ENCODE data around the gene LBH. TPM values are rescaled to one million over a fixed set of nuclear protein-coding genes. Genes with fewer than 3 reads are reported as not detected.

Gene LBH
- polyA plus RNA-seq, 1 donor (not counting 4 experiments of a cell fraction or from before 2014, with no cell fraction given) = 0.83 TPM

DNA sequence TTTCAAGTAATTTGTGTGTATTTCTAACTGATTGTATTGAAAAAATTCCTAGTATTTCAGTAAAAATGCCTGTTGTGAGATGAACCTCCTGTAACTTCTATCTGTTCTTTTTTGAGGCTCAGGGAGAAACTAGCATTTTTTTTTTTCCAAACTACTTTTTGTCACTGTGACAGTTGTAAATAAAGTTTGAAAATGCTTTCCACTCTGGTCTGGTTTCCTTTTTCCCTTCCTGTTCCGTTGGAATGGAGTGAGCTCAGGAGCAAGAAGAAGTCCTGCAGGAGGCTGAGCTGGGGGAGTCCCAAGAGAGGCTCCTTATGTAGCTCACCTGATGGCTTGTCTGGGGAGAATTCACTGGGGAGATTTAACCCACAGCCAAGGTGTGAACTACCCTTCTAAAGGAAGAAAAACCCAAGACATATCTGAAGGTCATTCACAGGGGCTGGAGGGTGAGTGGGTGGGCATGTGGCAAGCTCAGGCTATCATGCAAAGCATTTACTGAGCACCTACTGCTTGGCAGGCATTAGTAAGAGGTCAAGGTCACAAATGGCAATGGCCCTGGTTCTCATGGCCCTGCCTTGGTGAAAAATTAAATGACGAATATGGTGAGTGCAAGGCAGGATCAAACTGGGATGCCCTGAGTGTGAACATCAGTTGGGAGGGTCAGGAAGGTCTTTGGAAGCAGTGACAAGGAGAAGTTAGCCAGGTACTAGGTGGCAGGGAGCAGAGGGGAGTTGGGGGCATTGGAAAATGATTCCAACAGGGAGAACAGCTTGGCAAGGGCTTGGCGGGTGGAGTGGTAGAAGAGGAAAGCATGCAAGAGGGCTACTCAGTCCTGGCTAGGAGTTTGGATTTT, 28.7 kb downstream of the LBH start:
- no peaks in the 10 kb centered on the region for H3K36me3 ChIP-seq (ENCODE audit: control insufficient read depth in 2 of 2, extremely low read depth in 1 of 2, insufficient read depth in 2 of 2, low read length in 2 of 2)
- no peaks in the 10 kb centered on the region for H3K79me2 ChIP-seq (ENCODE audit: control insufficient read depth, insufficient read depth, low read length)
- H3K27ac ChIP-seq (ENCODE audit: control insufficient read depth, insufficient read depth, low read length) = no peak overlapping the region
- peaks cover 3% of the 10 kb centered on the region for H3K27me3 ChIP-seq (ENCODE audit: control insufficient read depth, extremely low read depth, insufficient read depth, low read length)
- no peaks in the 10 kb centered on the region for H4K20me1 ChIP-seq (ENCODE audit: control insufficient read depth, extremely low read depth, insufficient read depth, low read length)
- H3K4me3 ChIP-seq (ENCODE audit: control insufficient read depth in 2 of 3, extremely low read depth in 1 of 3, insufficient read depth in 2 of 3, low read depth in 1 of 3, low read length in 3 of 3) = no peak overlapping the region
- TF ChIP-seq EZH2 (IDR thresholded peaks at IDR 0.05; ENCODE audit: low read length) = no peak
- TF ChIP-seq, protein P1, sequence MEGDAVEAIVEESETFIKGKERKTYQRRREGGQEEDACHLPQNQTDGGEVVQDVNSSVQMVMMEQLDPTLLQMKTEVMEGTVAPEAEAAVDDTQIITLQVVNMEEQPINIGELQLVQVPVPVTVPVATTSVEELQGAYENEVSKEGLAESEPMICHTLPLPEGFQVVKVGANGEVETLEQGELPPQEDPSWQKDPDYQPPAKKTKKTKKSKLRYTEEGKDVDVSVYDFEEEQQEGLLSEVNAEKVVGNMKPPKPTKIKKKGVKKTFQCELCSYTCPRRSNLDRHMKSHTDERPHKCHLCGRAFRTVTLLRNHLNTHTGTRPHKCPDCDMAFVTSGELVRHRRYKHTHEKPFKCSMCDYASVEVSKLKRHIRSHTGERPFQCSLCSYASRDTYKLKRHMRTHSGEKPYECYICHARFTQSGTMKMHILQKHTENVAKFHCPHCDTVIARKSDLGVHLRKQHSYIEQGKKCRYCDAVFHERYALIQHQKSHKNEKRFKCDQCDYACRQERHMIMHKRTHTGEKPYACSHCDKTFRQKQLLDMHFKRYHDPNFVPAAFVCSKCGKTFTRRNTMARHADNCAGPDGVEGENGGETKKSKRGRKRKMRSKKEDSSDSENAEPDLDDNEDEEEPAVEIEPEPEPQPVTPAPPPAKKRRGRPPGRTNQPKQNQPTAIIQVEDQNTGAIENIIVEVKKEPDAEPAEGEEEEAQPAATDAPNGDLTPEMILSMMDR (optimal IDR thresholded peaks at IDR 0.05 in 1 of 3, IDR thresholded peaks at IDR 0.05 in 1 of 3, conservative IDR thresholded peaks at IDR 0.05 in 1 of 3; ENCODE audit: extremely low read depth in 1 of 3, insufficient read depth in 2 of 3, low read length in 3 of 3) = no peak
- H3K4me1 ChIP-seq (ENCODE audit: control insufficient read depth, extremely low read depth, insufficient read depth, low read length) = no peaks in the 10 kb centered on the region
- no peaks in the 10 kb centered on the region for H3K9me3 ChIP-seq (ENCODE audit: control insufficient read depth, low read depth, low read length)
- dilution Hi-C loops (cut with MboI; ENCODE audit: extremely low pct_ligation_motif_present, low sequenced_read_pairs) = no loop called here
- H2AFZ ChIP-seq (ENCODE audit: control insufficient read depth, low read length) = no peak overlapping the region
- H3K4me2 ChIP-seq (ENCODE audit: control insufficient read depth, extremely low read depth, insufficient read depth, low read depth, low read length) = no peak overlapping the region
- H3K9ac ChIP-seq (ENCODE audit: control insufficient read depth, extremely low read depth, insufficient read depth, low read length) = no peak overlapping the region
- no peaks in the 10 kb centered on the region for H3K9me1 ChIP-seq (ENCODE audit: control insufficient read depth, extremely low read depth, insufficient read depth, low read length)
- no peak for DNase-seq (ENCODE audit: low read depth, low spot score)
- FAIRE-seq = no peak

DNA sequence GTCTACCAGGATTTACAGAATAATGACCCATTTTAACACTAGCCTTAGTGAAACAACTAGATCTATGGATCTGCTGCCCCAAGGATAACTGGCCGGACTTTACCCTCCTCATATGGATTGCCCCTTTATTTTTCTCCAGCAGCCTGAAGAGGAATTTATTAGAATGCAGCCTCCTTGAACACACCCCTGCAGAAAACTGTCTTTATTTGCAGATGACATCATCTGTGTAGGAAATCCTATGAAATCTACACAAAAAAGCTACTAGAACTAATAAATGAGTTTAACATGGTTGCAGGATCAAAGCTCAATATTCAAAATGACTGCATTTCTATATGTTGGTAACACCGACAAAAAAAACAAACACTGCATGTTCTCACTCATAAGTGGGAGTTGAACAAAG, 29.6 kb downstream of the LBH start:
- DNase-seq (ENCODE audit: low read depth, low spot score) (no peak), FAIRE-seq (no peak)
- dilution Hi-C loops (cut with MboI; ENCODE audit: extremely low pct_ligation_motif_present, low sequenced_read_pairs) = no loop called here
- TF ChIP-seq EZH2 (IDR thresholded peaks at IDR 0.05; ENCODE audit: low read length) = no peak
- TF ChIP-seq, protein P1 (optimal IDR thresholded peaks at IDR 0.05 in 1 of 3, IDR thresholded peaks at IDR 0.05 in 1 of 3, conservative IDR thresholded peaks at IDR 0.05 in 1 of 3; ENCODE audit: extremely low read depth in 1 of 3, insufficient read depth in 2 of 3, low read length in 3 of 3) = no peak
- no peaks in the 10 kb centered on the region for H3K79me2 ChIP-seq (ENCODE audit: control insufficient read depth, insufficient read depth, low read length)
- peaks cover 3% of the 10 kb centered on the region for H3K27me3 ChIP-seq (ENCODE audit: control insufficient read depth, extremely low read depth, insufficient read depth, low read length)
- no peak overlapping the region for H2AFZ ChIP-seq (ENCODE audit: control insufficient read depth, low read length)
- no peak overlapping the region for H3K9ac ChIP-seq (ENCODE audit: control insufficient read depth, extremely low read depth, insufficient read depth, low read length)
- no peaks in the 10 kb centered on the region for H3K9me1 ChIP-seq (ENCODE audit: control insufficient read depth, extremely low read depth, insufficient read depth, low read length)
- no peak overlapping the region for H3K4me3 ChIP-seq (ENCODE audit: control insufficient read depth in 2 of 3, extremely low read depth in 1 of 3, insufficient read depth in 2 of 3, low read depth in 1 of 3, low read length in 3 of 3)
- no peak overlapping the region for H3K4me2 ChIP-seq (ENCODE audit: control insufficient read depth, extremely low read depth, insufficient read depth, low read depth, low read length)
- H3K36me3 ChIP-seq (ENCODE audit: control insufficient read depth in 2 of 2, extremely low read depth in 1 of 2, insufficient read depth in 2 of 2, low read length in 2 of 2) = no peaks in the 10 kb centered on the region
- H3K4me1 ChIP-seq (ENCODE audit: control insufficient read depth, extremely low read depth, insufficient read depth, low read length) = no peaks in the 10 kb centered on the region
- no peak overlapping the region for H3K27ac ChIP-seq (ENCODE audit: control insufficient read depth, insufficient read depth, low read length)
- H3K9me3 ChIP-seq (ENCODE audit: control insufficient read depth, low read depth, low read length) = no peaks in the 10 kb centered on the region
- H4K20me1 ChIP-seq (ENCODE audit: control insufficient read depth, extremely low read depth, insufficient read depth, low read length) = no peaks in the 10 kb centered on the region
